ENCODE measurements around the gene ARMH1.
A peak's percentile ranks its signal among the peaks of the same experiment; 100 is the strongest.

The ARMH1 gene

GRCh38 chr1:44670751-44671640, 3.5 kb upstream of the ARMH1 start:
- no peak for DNase-seq (ENCODE audit: low spot score)

GRCh38 chr1:44672254-44672955, 2.1 kb upstream of the ARMH1 start:
- DNase-seq (ENCODE audit: low spot score), result no peak

- no peak for DNase-seq (ENCODE audit: low spot score)
These were observed 1.4 kb upstream of the ARMH1 start for GRCh38 chr1:44672961-44673674.

DNA sequence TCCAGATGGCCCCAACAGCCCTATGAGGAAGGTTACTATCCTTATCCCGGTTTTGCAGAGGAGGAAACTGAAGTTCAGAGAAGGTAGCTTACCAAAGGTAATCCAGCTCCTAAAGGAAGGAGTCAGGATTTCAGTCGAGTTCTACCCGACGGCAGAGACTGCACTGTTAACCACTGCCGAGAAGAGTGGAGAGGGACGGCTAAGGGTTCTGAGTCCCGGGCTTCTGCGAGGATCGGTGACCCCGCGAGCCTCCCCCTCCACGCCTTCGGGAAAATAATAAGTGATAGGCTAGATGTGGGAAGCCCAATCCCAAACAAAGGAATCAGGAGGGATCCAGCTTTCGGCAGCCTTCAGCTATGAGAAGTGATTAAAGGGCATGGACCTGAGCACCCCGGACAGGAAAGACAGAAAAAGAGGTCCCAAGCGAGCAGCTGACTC, 820 bp upstream of the ARMH1 start:
- no peak for DNase-seq (ENCODE audit: low spot score)

GRCh38 chr1:44675186-44675585, 672 bp downstream of the ARMH1 start:
- no peak for DNase-seq (ENCODE audit: low spot score)

DNA sequence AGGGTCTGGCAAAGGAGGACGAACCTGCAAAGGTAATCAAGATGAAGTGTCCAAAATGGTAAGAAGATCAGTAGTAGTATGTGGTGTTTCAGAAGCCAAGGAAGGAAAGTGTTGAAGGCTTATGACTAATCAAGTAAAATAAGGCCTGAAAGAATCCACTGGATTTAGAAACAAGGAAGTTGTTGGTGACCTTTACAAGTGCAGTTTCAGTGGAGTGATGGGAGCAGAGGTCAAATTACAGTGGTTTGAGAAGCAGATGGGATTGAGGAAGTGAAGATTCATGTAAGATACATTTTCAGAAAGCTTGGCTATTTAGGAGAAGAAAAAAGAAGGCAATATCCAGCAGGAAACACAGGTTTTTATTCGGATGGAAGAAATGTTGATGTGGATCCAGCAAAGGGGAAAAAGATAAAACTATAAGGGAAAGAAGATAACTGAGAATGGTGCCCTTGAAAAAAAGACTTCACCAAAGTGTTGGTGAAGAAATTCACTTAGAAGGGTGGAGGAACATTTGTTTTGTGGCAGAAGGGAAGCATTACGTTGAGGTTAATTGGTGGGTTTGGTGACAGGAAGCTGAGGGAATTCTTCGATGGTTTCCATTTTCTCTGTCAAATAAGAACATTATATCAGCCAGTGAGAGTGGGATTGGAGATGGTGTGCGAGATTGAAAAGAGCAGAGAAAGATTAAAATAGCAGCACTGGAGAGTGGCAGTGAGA, 2.1 kb downstream of the ARMH1 start:
- no peak for DNase-seq (ENCODE audit: low spot score)

- DNase-seq (ENCODE audit: low spot score), result peak; percentile 52
These were observed 2.8 kb downstream of the ARMH1 start for GRCh38 chr1:44677201-44677766.

DNA sequence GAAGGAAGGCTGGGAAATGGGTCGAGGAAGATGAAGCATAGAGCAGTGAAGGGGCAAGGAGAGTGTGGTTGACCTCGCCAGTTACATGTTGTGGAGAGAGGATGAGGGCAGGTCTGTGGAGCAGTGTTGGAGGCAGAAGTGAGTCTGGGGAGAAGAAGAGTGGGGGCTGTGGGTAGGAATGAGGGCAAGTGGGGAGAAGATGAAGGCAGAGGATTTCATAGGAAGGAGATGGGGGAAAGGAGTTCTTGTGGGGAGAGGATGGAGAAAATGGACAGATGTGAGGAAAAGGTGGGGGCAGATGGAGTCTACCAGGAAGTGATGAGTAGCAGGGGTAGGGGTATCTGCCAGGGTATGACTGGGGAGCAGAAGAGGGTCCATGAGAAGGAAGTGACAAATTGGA, 3.6 kb downstream of the ARMH1 start:
- no peak for DNase-seq (ENCODE audit: low spot score)

GRCh38 chr1:44678626-44679025, 4.1 kb downstream of the ARMH1 start:
- DNase-seq (ENCODE audit: low spot score), result no peak

GRCh38 chr1:44679468-44679867, 5.0 kb downstream of the ARMH1 start:
- no peak for DNase-seq (ENCODE audit: low spot score)

- peak; percentile 67 for DNase-seq (ENCODE audit: low spot score)
These were observed 7.7 kb downstream of the ARMH1 start for GRCh38 chr1:44681905-44682882.

DNA sequence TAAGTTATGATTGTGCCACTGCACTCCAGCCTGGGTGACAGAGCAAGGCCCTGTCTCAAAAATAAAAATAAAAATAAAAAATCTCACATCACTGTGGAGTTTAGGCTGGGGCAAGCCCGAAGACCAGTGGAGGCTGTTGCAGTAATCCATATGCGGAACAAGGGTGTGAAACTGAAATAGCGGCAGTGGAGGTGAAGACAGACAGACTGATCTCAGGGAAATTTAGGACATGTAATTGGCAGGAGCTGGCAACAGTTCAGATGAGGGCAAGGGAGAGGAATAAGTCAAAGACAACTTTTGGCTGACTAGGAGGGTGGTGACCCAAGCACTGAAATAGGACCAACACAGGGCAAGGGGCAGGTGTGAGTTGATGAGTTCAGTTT, 8.4 kb downstream of the ARMH1 start:
- DNase-seq (ENCODE audit: low spot score), result no peak

DNA sequence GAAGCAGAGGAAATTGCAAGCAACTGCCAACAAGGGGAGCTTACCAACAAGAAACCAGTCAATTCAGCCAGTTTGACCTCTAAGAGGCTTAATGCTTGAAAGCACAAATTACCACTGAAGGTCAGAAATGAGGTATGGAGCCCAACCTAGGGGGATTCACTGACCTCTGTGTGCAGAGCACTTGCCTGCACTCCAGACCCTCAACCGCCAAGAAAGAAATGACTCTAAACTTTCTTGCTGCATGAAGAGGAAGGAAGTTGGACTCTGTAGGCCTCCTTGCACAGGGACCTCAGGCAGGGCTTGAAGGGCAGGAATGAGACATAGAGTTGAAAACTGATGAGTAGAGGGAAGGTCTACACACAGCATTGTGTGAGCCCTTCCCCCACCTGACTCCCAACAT, 10.0 kb downstream of the ARMH1 start:
- no peak for DNase-seq (ENCODE audit: low spot score)

- DNase-seq (ENCODE audit: low spot score), result no peak
These were observed 10.7 kb downstream of the ARMH1 start for GRCh38 chr1:44685218-44685617.

GRCh38 chr1:44685881-44686280, 11.4 kb downstream of the ARMH1 start:
- DNase-seq (ENCODE audit: low spot score), result no peak

- no peak for DNase-seq (ENCODE audit: low spot score)
These were observed 14.4 kb downstream of the ARMH1 start for GRCh38 chr1:44688760-44689446.

GRCh38 chr1:44689447-44689765, 14.9 kb downstream of the ARMH1 start:
- no peak for DNase-seq (ENCODE audit: low spot score)

- DNase-seq (ENCODE audit: low spot score), result no peak
These were observed 18.6 kb downstream of the ARMH1 start for GRCh38 chr1:44693159-44693558.

- no peak for DNase-seq (ENCODE audit: low spot score)
These were observed 19.4 kb downstream of the ARMH1 start for GRCh38 chr1:44693900-44694299.

GRCh38 chr1:44694863-44695478, 20.5 kb downstream of the ARMH1 start:
- DNase-seq (ENCODE audit: low spot score), result no peak

Measured in iPS-NIHi11 (cell line).